Endothelial cell of umbilical vein (primary cell): ENCODE measurements around the gene PCSK9. TPM values are rescaled to one million over a fixed set of nuclear protein-coding genes. Genes with fewer than 3 reads are reported as not detected.

Experiments used
- BruUV-seq: library from RNA; stranded (reverse); fragments of 400-500 nt; replicated peaks from 2 replicates; lab custom pipeline; 2021; lab: Mats Ljungman, UMichigan
- CTCF ChIA-PET: fragments of 300-600, 350-600 bp; sonication (Branson Sonifier 250); formaldehyde crosslinking; loops from one replicate; lab custom pipeline; 2021; ENCODE audit warnings: antibody characterized with exemption, inconsistent platforms; lab: Charles Lee
- POLR2A ChIA-PET: fragments of 300-600, 350-600 bp; sonication (Branson Sonifier 250); formaldehyde crosslinking; loops from one replicate; lab custom pipeline; 2021; ENCODE audit warnings: antibody characterized with exemption, inconsistent platforms; lab: Charles Lee
- DNase-seq: peaks from one replicate; pipeline ENCODE4 v3.0.0-alpha.2; 2011; ENCODE audit warnings: low read depth, low spot score
- FAIRE-seq: peaks from 2 replicates; lab custom pipeline; 2011; peaks lifted over from hg19 to GRCh38; lab: Jason Lieb, UNC
- H2AFZ ChIP-seq: 2 replicates; pipeline ENCODE4 v1.6.0; 2012; ENCODE audit warnings: low read depth, low read length, control low read depth, inconsistent platforms
- H3K27ac ChIP-seq: 2 replicates; pipeline ENCODE4 v1.5.1; 2011; ENCODE audit warnings: low read depth, mild to moderate bottlenecking, control low read depth, low read length, moderate library complexity; ENCODE audit not compliant: insufficient read depth
- H3K27me3 ChIP-seq, 2 experiments: 2 replicates each; pipeline versions ENCODE4 v1.6.0 to v1.6.1; 2011; ENCODE audit warnings: low read length in 2 of 2, mixed read lengths in 1 of 2; ENCODE audit not compliant: control insufficient read depth in 2 of 2, insufficient read depth in 2 of 2
- H3K36me3 ChIP-seq, 2 experiments: 2 replicates in 1 of 2; 3 replicates in 1 of 2; pipeline ENCODE4 v1.5.1; 2011; ENCODE audit warnings: low read length in 2 of 2, mild to moderate bottlenecking in 1 of 2, moderate library complexity in 1 of 2; ENCODE audit not compliant: control insufficient read depth in 2 of 2, insufficient read depth in 2 of 2; ENCODE audit errors: extremely low read depth in 1 of 2
- H3K4me1 ChIP-seq: 3 replicates; pipeline ENCODE4 v1.5.1; 2011; ENCODE audit warnings: mild to moderate bottlenecking, low read length; ENCODE audit not compliant: control insufficient read depth, insufficient read depth; ENCODE audit errors: extremely low read depth
- H3K4me2 ChIP-seq: 2 replicates; pipeline ENCODE4 v1.6.1; 2011; ENCODE audit warnings: low read length, control low read depth, mixed read lengths; ENCODE audit not compliant: insufficient read depth
- H3K4me3 ChIP-seq, 3 experiments: fragments of 200-600 bp in 1 of 3; sonication (generic), shearing (Covaris generic) in 1 of 3; replicated peaks in 1 of 3; 2 replicates each; pipeline ENCODE4 v1.5.1; 2011 to 2016; ENCODE audit warnings: control low read depth in 3 of 3, low read length in 3 of 3, mild to moderate bottlenecking in 2 of 3, inconsistent platforms in 1 of 3, low read depth in 1 of 3, moderate library complexity in 1 of 3; ENCODE audit not compliant: insufficient read depth in 1 of 3
- H3K79me2 ChIP-seq: 2 replicates; pipeline ENCODE4 v1.6.0; 2012; ENCODE audit warnings: low read length, inconsistent platforms; ENCODE audit not compliant: control insufficient read depth, insufficient read depth
- H3K9ac ChIP-seq: replicated peaks from 2 replicates; pipeline ENCODE3; 2011; ENCODE audit warnings: low read length, control low read depth; ENCODE audit not compliant: insufficient read depth; ENCODE audit errors: extremely low read depth
- H3K9me1 ChIP-seq: replicated peaks from 3 replicates; pipeline ENCODE4 v1.6.0; 2011; ENCODE audit warnings: mild to moderate bottlenecking, low read length; ENCODE audit not compliant: control insufficient read depth, insufficient read depth; ENCODE audit errors: extremely low read depth
- H3K9me3 ChIP-seq: replicated peaks from 2 replicates; pipeline ENCODE4 v1.5.1; 2012; ENCODE audit warnings: low read length, inconsistent platforms; ENCODE audit not compliant: control insufficient read depth, insufficient read depth
- H4K20me1 ChIP-seq: replicated peaks from 2 replicates; pipeline ENCODE3; 2011; ENCODE audit warnings: mild to moderate bottlenecking, low read length; ENCODE audit not compliant: control insufficient read depth, insufficient read depth; ENCODE audit errors: extremely low read depth
- EZH2 ChIP-seq: IDR thresholded peaks from 2 replicates; pipeline ENCODE4 v1.6.1; 2012; ENCODE audit warnings: borderline replicate concordance, low read depth, mild to moderate bottlenecking, moderate library complexity, low read length, inconsistent platforms; ENCODE audit not compliant: severe bottlenecking
- FOS ChIP-seq: IDR thresholded peaks from 2 replicates; pipeline ENCODE4 v1.6.1; 2011; ENCODE audit warnings: mild to moderate bottlenecking, low read length, moderate library complexity, borderline replicate concordance; ENCODE audit not compliant: insufficient read depth
- GATA2 ChIP-seq: IDR thresholded peaks from 2 replicates; pipeline ENCODE4 v1.7.0; 2011; ENCODE audit warnings: low read depth, mild to moderate bottlenecking, moderate library complexity, mixed read lengths, low read length; ENCODE audit not compliant: insufficient read length, insufficient read depth
- JUN ChIP-seq: IDR thresholded peaks from 2 replicates; pipeline ENCODE4 v1.6.1; 2011; ENCODE audit warnings: borderline replicate concordance, low read depth; ENCODE audit not compliant: insufficient read length, insufficient read depth
- MAX ChIP-seq: IDR thresholded peaks from 2 replicates; pipeline ENCODE4 v1.6.1; 2011; ENCODE audit not compliant: insufficient read depth, insufficient read length
- MYC ChIP-seq: IDR thresholded peaks from one replicate; pipeline ENCODE4 v1.6.1; 2011; ENCODE audit warnings: mild to moderate bottlenecking, low read depth, low read length
- POLR2A ChIP-seq: IDR thresholded peaks from 2 replicates; pipeline ENCODE4 v1.6.1; 2012; ENCODE audit warnings: low read depth, mild to moderate bottlenecking, control low read depth, low read length
- POLR2AphosphoS5 ChIP-seq: IDR thresholded peaks from 2 replicates; pipeline ENCODE4 v1.6.1; 2012; ENCODE audit warnings: low read depth, mild to moderate bottlenecking, control low read depth, low read length, moderate library complexity; ENCODE audit not compliant: insufficient read depth
- dilution Hi-C: fragments of 300-500 bp; cut with MboI; formaldehyde crosslinking; loops from one replicate; pipeline ENCODE4 v1.15.0; 2019; ENCODE audit warnings: low sequenced_read_pairs; ENCODE audit not compliant: extremely low pct_ligation_motif_present
- intact Hi-C: fragments of 100-400 bp; cut with micrococcal nuclease; formaldehyde crosslinking; loops from one replicate; pipeline ENCODE4 v1.10.0; 2022
- polyA plus RNA-seq, 4 experiments: library from polyadenylated mRNA; depleted of rRNA in 3 of 4; stranded (reverse) in 3 of 4; unstranded in 1 of 4; fragments of >200 nt; gene quantifications; 2 replicates each; pipeline versions ENCODE4 v1.2.1 to v1.2.3, GENCODE V29; 2011 to 2012; ENCODE audit warnings: missing spikeins in 1 of 4
- total RNA-seq: library from RNA; stranded (reverse); gene quantifications from 2 replicates; pipeline ENCODE4 v1.2.3, GENCODE V29; 2021
- TF ChIP-seq, protein P1 (sequence below), 2 donors: IDR thresholded peaks; 1 replicate in 1 of 2; 2 replicates in 1 of 2; pipeline ENCODE4 v1.5.1; 2011; ENCODE audit warnings: low read length in 2 of 2, mild to moderate bottlenecking in 2 of 2, moderate library complexity in 2 of 2, control low read depth in 1 of 2, inconsistent platforms in 1 of 2, low read depth in 1 of 2; ENCODE audit not compliant: insufficient read depth in 1 of 2; ENCODE audit errors: extremely low read depth in 1 of 2

The PCSK9 gene
- total and polyA plus RNA-seq, 2 donors (not counting 3 experiments of a cell fraction or from before 2014, with no cell fraction given): 0.17 to 0.35 TPM

DNA sequence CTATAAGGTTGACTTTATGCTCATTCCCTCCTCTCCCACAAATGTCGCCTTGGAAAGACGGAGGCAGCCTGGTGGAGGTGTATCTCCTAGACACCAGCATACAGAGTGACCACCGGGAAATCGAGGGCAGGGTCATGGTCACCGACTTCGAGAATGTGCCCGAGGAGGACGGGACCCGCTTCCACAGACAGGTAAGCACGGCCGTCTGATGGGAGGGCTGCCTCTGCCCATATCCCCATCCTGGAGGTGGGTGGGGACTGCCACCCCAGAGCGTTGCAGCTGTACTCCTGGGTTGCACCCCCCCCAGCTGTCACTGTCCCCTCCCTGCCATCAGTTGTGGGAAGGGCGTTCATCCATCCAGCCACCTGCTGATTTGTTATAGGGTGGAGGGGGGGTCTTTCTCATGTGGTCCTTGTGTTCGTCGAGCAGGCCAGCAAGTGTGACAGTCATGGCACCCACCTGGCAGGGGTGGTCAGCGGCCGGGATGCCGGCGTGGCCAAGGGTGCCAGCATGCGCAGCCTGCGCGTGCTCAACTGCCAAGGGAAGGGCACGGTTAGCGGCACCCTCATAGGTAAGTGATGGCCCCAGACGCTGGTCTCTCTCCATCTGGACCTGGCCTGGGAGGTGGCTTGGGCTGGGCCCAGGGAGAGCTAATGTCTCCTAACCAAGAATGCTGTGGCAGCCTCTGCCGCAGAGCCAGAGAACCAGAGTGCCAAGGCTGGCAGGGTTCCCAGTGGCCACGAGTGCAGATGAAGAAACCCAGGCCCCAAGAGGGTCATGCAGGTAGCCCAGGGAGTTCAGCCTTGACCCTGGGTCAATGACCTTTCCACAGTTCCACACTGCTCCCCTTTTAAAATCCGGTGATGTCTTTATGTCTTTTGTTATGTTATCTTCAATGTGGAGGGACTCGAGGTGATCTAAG lies 13.1 kb downstream of the PCSK9 start:
- peaks cover 0 to 1% of the 10 kb centered on the region in 2 experiments for H3K27me3 ChIP-seq
- no peaks in the 10 kb centered on the region for H3K79me2 ChIP-seq
- no TSS peak for BruUV-seq
- no peaks in the 10 kb centered on the region for H3K36me3 ChIP-seq
- FAIRE-seq (no peak), DNase-seq (no peak)
- H2AFZ ChIP-seq: no peak overlapping the region
- dilution Hi-C loops (no loop called here), intact Hi-C loops (no loop called here)
- H3K27ac ChIP-seq: no peak overlapping the region
- H3K9me3 ChIP-seq: no peaks in the 10 kb centered on the region
- TF ChIP-seq, protein P1, sequence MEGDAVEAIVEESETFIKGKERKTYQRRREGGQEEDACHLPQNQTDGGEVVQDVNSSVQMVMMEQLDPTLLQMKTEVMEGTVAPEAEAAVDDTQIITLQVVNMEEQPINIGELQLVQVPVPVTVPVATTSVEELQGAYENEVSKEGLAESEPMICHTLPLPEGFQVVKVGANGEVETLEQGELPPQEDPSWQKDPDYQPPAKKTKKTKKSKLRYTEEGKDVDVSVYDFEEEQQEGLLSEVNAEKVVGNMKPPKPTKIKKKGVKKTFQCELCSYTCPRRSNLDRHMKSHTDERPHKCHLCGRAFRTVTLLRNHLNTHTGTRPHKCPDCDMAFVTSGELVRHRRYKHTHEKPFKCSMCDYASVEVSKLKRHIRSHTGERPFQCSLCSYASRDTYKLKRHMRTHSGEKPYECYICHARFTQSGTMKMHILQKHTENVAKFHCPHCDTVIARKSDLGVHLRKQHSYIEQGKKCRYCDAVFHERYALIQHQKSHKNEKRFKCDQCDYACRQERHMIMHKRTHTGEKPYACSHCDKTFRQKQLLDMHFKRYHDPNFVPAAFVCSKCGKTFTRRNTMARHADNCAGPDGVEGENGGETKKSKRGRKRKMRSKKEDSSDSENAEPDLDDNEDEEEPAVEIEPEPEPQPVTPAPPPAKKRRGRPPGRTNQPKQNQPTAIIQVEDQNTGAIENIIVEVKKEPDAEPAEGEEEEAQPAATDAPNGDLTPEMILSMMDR (IDR thresholded peaks at IDR 0.05; ENCODE audit: extremely low read depth in 1 of 2, insufficient read depth in 1 of 2, low read depth in 1 of 2, low read length in 2 of 2): no peak
- TF ChIP-seq POLR2AphosphoS5 (no peak), POLR2A (no peak), GATA2 (no peak), EZH2 (no peak), FOS (no peak), MAX (no peak), JUN (no peak), MYC (no peak)
- H3K9ac ChIP-seq: no peak overlapping the region
- no peak overlapping the region for H3K4me3 ChIP-seq
- ChIA-PET CTCF (no interaction called here), POLR2A (no interaction called here)
- H4K20me1 ChIP-seq: no peaks in the 10 kb centered on the region
- H3K4me1 ChIP-seq: no peaks in the 10 kb centered on the region
- no peak overlapping the region for H3K4me2 ChIP-seq
- H3K9me1 ChIP-seq: no peaks in the 10 kb centered on the region
